Parathyroid adenoma (tissue), 2 donors: Measurements from ENCODE around the gene SNAI3.

Source experiments
- H2AFZ ChIP-seq: fragments of 300-600 bp; sonication (generic); one replicate; pipeline ENCODE4 v1.7.0; 2017; ENCODE audit warnings: antibody characterized with exemption, mild to moderate bottlenecking
- H3K27ac ChIP-seq: fragments of 300-600 bp; sonication (generic); one replicate; pipeline ENCODE4 v1.7.0; 2017
- H3K27me3 ChIP-seq: fragments of 300-600 bp; sonication (generic); one replicate; pipeline ENCODE4 v1.7.0; 2017; ENCODE audit warnings: low read length; ENCODE audit not compliant: control insufficient read depth, insufficient read depth
- H3K36me3 ChIP-seq: fragments of 300-600 bp; sonication (generic); one replicate; pipeline ENCODE4 v1.7.0; 2017; ENCODE audit warnings: low read length; ENCODE audit not compliant: control insufficient read depth, insufficient read depth
- H3K4me1 ChIP-seq: fragments of 300-600 bp; sonication (generic); one replicate; pipeline ENCODE4 v1.7.0; 2017; ENCODE audit warnings: control low read depth
- H3K4me2 ChIP-seq: fragments of 300-600 bp; sonication (generic); one replicate; pipeline ENCODE4 v1.7.0; 2017; ENCODE audit warnings: low read length
- H3K4me3 ChIP-seq: fragments of 300-600 bp; sonication (generic); one replicate; pipeline ENCODE4 v1.7.0; 2017; ENCODE audit warnings: low read depth, low read length
- H3K79me2 ChIP-seq: fragments of 300-600 bp; sonication (generic); one replicate; pipeline ENCODE4 v1.7.0; 2017; ENCODE audit warnings: control low read depth
- H3K9ac ChIP-seq: fragments of 300-600 bp; sonication (generic); one replicate; pipeline ENCODE4 v1.7.0; 2017; ENCODE audit warnings: mild to moderate bottlenecking
- H3K9me3 ChIP-seq: fragments of 300-600 bp; sonication (generic); one replicate; pipeline ENCODE4 v1.7.0; 2017; ENCODE audit warnings: low read length; ENCODE audit not compliant: control insufficient read depth
- TF ChIP-seq, protein P1 (sequence below): fragments of 300-600 bp; sonication (generic); IDR thresholded peaks from one replicate; pipeline ENCODE4 v1.7.0; 2017; ENCODE audit warnings: antibody characterized with exemption, mild to moderate bottlenecking
- donor health status: primary hyperparathyroidism.

SNAI3 gene

DNA sequence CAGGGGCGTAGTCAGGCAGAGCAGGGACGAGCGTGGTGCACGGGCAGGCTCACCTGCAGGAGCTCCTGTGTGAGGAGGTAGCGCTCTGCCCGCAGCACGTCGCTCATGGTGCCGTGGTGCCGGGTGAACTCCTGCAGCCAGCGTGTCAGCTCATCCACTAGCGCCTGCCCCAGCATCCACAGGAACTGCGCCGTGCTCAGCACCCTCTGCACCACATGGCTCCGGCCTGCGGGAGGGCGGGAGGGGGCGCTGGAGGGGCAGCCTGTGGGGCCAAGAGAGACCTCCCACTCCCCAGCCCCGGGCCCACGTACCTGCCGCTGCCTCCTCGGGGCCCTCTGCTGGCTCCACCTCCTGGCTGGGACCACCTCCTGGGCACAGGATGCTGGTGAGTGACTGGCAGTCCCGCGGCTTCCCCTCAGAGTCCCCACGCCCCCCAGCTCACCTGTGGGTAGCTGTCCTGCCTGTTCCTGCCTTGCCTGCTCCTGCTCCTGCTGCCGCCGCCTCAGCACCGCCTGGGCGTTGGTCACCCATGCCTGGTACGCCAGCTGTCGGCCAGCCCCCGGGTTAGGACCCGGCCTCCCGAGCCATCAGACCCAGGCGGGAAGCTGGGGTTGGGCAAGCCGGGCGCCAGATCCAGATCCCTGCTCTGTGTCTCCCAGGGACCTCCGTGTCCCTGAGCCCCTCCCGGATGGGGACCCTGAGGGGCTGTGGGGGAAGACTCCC is 36.6 kb upstream of the SNAI3 start:
- no peaks in the 10 kb centered on the region for H3K27me3 ChIP-seq
- TF ChIP-seq, protein P1, sequence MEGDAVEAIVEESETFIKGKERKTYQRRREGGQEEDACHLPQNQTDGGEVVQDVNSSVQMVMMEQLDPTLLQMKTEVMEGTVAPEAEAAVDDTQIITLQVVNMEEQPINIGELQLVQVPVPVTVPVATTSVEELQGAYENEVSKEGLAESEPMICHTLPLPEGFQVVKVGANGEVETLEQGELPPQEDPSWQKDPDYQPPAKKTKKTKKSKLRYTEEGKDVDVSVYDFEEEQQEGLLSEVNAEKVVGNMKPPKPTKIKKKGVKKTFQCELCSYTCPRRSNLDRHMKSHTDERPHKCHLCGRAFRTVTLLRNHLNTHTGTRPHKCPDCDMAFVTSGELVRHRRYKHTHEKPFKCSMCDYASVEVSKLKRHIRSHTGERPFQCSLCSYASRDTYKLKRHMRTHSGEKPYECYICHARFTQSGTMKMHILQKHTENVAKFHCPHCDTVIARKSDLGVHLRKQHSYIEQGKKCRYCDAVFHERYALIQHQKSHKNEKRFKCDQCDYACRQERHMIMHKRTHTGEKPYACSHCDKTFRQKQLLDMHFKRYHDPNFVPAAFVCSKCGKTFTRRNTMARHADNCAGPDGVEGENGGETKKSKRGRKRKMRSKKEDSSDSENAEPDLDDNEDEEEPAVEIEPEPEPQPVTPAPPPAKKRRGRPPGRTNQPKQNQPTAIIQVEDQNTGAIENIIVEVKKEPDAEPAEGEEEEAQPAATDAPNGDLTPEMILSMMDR, result no peak
- H2AFZ ChIP-seq, result no peak overlapping the region
- no peak overlapping the region for H3K4me3 ChIP-seq
- H3K79me2 ChIP-seq, result no peaks in the 10 kb centered on the region
- no peaks in the 10 kb centered on the region for H3K9me3 ChIP-seq
- no peak overlapping the region for H3K9ac ChIP-seq
- no peaks in the 10 kb centered on the region for H3K36me3 ChIP-seq
- no peaks in the 10 kb centered on the region for H3K4me1 ChIP-seq
- H3K4me2 ChIP-seq, result no peak overlapping the region
- H3K27ac ChIP-seq, result no peak overlapping the region

DNA sequence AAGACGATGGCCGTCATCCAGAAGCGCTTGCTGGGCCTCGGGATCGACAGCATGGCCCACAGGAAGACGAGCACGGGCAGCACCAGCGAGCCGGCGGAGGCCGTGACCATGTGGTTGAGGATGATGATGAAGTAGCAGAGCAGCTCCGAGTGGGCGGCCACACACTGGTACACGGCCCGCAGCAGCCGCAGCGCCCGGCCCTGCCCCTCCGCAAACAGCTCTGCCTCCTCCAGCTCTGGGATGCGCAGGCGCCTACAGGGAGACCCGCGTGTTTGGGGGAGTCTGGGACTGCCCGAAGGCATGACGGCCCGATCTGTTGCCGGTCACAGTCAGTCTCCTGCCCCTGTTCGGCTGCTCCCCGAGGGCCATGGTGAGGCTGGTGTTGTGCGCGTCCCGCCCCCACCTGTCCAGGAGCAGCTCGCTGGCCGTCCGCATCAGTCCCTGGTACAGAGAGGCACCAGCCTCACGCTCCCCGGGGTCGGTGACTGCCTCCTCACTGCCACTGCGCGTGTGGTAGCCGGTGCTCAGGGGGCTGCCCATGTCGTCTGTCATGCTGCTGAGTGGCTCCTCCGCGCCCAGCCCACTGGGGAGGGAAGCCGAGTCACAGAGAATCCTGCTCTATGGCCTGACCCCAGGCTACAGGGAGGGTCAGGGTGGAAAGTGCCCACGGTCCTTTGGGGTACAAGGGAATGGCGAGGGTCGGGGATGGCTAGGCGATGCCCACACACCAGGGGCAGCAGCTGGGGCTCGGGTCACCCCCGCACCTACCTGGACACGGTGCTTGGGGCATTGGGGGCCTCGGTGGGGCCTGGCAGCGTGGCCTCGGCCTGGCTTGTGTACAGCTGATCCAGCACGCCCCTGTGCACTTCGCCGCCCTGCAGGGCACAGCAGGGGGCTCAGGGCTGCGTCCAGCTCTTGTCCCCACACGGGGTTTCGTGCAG is 35.8 kb upstream of the SNAI3 start:
- Histone ChIP-seq H3K27me3 (no peaks in the 10 kb centered on the region), H3K4me3 (no peak overlapping the region), H2AFZ (no peak overlapping the region), H3K4me1 (no peaks in the 10 kb centered on the region), H3K4me2 (no peak overlapping the region), H3K36me3 (no peaks in the 10 kb centered on the region), H3K79me2 (no peaks in the 10 kb centered on the region), H3K9ac (no peak overlapping the region), H3K27ac (no peak overlapping the region), H3K9me3 (no peaks in the 10 kb centered on the region)
- TF ChIP-seq, protein P1, result no peak

DNA sequence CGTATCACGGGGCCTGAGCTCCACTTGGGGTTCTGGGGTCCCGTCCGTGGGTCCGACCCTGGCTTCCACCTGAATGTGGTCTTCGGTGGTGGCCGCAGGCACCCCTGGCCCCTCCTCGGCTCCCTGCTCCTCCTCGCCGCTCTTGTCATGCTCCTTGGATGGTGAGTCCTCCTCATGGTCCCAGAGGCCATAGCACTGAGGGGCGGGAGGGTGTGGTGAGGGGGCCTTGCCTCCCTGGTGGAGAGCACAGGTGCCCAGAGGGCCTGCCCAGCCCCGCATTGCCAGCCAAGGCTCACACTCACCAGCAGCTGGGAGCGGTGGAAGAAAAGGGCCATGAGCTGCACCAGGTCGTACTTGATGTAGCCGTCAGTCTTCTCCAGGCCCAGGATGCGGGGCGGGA is 34.9 kb upstream of the SNAI3 start:
- Histone ChIP-seq H3K4me1 (no peaks in the 10 kb centered on the region), H3K27ac (no peak overlapping the region), H3K79me2 (no peaks in the 10 kb centered on the region), H3K9ac (no peak overlapping the region), H2AFZ (no peak overlapping the region), H3K4me3 (no peak overlapping the region), H3K36me3 (no peaks in the 10 kb centered on the region), H3K9me3 (no peaks in the 10 kb centered on the region), H3K27me3 (no peaks in the 10 kb centered on the region), H3K4me2 (no peak overlapping the region)
- TF ChIP-seq, protein P1, result no peak

DNA sequence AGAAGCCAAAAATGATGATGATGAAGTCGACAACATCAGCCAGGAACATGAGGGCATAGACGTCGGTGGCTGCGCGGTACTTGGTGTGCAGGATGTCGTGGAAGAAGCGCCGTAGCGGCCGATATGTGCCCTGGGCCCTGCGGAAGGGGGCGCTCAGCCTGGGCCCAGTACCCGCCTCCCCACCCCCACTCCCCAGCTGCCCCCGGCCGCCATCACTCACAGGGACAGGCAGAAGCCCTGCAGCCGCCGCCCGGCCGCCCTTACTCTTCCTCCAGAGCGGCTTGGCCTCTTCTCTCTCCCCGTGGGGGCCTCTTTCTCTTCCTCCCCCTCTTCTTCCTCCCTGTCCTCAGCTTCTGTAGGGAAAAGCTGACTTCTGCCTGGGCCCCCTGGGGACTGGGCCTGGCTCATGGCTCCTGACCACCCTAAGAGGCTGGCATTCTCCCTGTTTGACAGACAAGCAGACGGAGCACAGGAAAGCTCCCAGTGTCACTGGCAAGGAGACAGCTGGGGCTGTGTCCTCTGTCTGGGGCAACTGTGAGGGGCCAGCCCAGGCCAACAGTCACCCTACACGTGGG is 34.2 kb upstream of the SNAI3 start:
- Histone ChIP-seq H2AFZ (no peak overlapping the region), H3K27ac (no peak overlapping the region), H3K9me3 (no peaks in the 10 kb centered on the region), H3K4me3 (no peak overlapping the region), H3K4me1 (no peaks in the 10 kb centered on the region), H3K4me2 (no peak overlapping the region), H3K9ac (no peak overlapping the region), H3K79me2 (no peaks in the 10 kb centered on the region), H3K36me3 (no peaks in the 10 kb centered on the region), H3K27me3 (no peaks in the 10 kb centered on the region)
- TF ChIP-seq, protein P1, result no peak
